Neuronal stem cell (in vitro differentiated cells): Measurements from ENCODE around the gene C17orf113.
A peak's percentile ranks its signal among the peaks of the same experiment; 100 is the strongest.

ENCODE experiments used
- DNase-seq: peaks from one replicate; pipeline ENCODE4 v3.0.0-alpha.2; 2013; ENCODE audit warnings: low spot score
- H2AFZ ChIP-seq: one replicate; pipeline ENCODE4 v1.6.1; 2013; ENCODE audit warnings: mild to moderate bottlenecking, low read length, inconsistent platforms
- H2AK5ac ChIP-seq: 2 replicates; pipeline ENCODE4 v1.6.1; 2013; ENCODE audit warnings: low read depth, mild to moderate bottlenecking, inconsistent platforms, low read length, moderate library complexity, mixed read lengths
- H2BK120ac ChIP-seq: 2 replicates; pipeline ENCODE4 v1.6.1; 2013; ENCODE audit warnings: low read depth, mild to moderate bottlenecking, inconsistent platforms, low read length, moderate library complexity, mixed read lengths
- H2BK12ac ChIP-seq: one replicate; pipeline ENCODE4 v1.6.1; 2013; ENCODE audit warnings: low read length, inconsistent platforms
- H2BK15ac ChIP-seq: 2 replicates; pipeline ENCODE4 v1.6.1; 2013; ENCODE audit warnings: mild to moderate bottlenecking, low read length, inconsistent platforms, mixed read lengths
- H2BK5ac ChIP-seq: one replicate; pipeline ENCODE4 v1.6.1; 2013; ENCODE audit warnings: inconsistent platforms, mild to moderate bottlenecking, low read length, moderate library complexity
- H3K14ac ChIP-seq: one replicate; pipeline ENCODE4 v1.6.1; 2013; ENCODE audit warnings: low read length, inconsistent platforms
- H3K18ac ChIP-seq: 2 replicates; pipeline ENCODE4 v1.6.1; 2013; ENCODE audit warnings: low read length, inconsistent platforms
- H3K23ac ChIP-seq: 2 replicates; pipeline ENCODE4 v1.6.1; 2013; ENCODE audit warnings: low read depth, mild to moderate bottlenecking, mixed read lengths, low read length, inconsistent platforms; ENCODE audit not compliant: poor library complexity
- H3K27ac ChIP-seq: replicated peaks from 3 replicates; pipeline ENCODE4 v1.5.1; 2013; ENCODE audit warnings: low read length, inconsistent platforms
- H3K27me3 ChIP-seq, 3 experiments: 2 replicates each; pipeline ENCODE4 v1.6.1; 2013; ENCODE audit warnings: low read length in 3 of 3, mild to moderate bottlenecking in 2 of 3, inconsistent platforms in 1 of 3, low read depth in 1 of 3, mixed read lengths in 1 of 3, moderate library complexity in 1 of 3; ENCODE audit not compliant: control insufficient read depth in 3 of 3, insufficient read depth in 3 of 3
- H3K36me3 ChIP-seq, 2 donors: replicated peaks in 1 of 2; 2 replicates each; pipeline ENCODE4 v1.6.1; 2013; ENCODE audit warnings: low read length in 2 of 2; ENCODE audit not compliant: control insufficient read depth in 2 of 2, insufficient read depth in 2 of 2
- H3K4ac ChIP-seq: 2 replicates; pipeline ENCODE4 v1.6.1; 2013; ENCODE audit warnings: inconsistent platforms, mild to moderate bottlenecking, low read length, moderate library complexity
- H3K4me1 ChIP-seq, 2 donors: 1 replicate in 1 of 2; 2 replicates in 1 of 2; pipeline ENCODE4 v1.6.1; 2013; ENCODE audit warnings: low read length in 2 of 2, low read depth in 1 of 2; ENCODE audit not compliant: control insufficient read depth in 2 of 2, insufficient read depth in 1 of 2
- H3K4me2 ChIP-seq: one replicate; pipeline ENCODE4 v1.6.1; 2013; ENCODE audit warnings: mild to moderate bottlenecking, low read length, inconsistent platforms; ENCODE audit not compliant: insufficient read depth, poor library complexity, severe bottlenecking
- H3K4me3 ChIP-seq, 2 donors: 2 replicates each; pipeline ENCODE4 v1.5.1; 2013; ENCODE audit warnings: low read length in 2 of 2, mild to moderate bottlenecking in 2 of 2, inconsistent platforms in 1 of 2, moderate library complexity in 1 of 2
- H3K79me1 ChIP-seq: one replicate; pipeline ENCODE4 v1.6.1; 2013; ENCODE audit warnings: low read depth, mild to moderate bottlenecking, inconsistent platforms, low read length, moderate library complexity
- H3K9ac ChIP-seq: one replicate; pipeline ENCODE4 v1.6.1; 2013; ENCODE audit warnings: mild to moderate bottlenecking, low read depth, low read length, inconsistent platforms; ENCODE audit not compliant: poor library complexity
- H3K9me3 ChIP-seq, 2 donors: replicated peaks in 1 of 2; 2 replicates each; pipeline versions ENCODE3 to v1.6.1; 2013; ENCODE audit warnings: low read length in 2 of 2, mild to moderate bottlenecking in 2 of 2, inconsistent platforms in 1 of 2, low read depth in 1 of 2, mixed read lengths in 1 of 2, moderate library complexity in 1 of 2; ENCODE audit not compliant: control insufficient read depth in 2 of 2, insufficient read depth in 1 of 2
- H4K8ac ChIP-seq: one replicate; pipeline ENCODE4 v1.6.1; 2013; ENCODE audit warnings: low read depth, mild to moderate bottlenecking, inconsistent platforms, low read length, moderate library complexity
- H4K91ac ChIP-seq: one replicate; pipeline ENCODE4 v1.6.1; 2013; ENCODE audit warnings: low read length, low read depth, mild to moderate bottlenecking, inconsistent platforms; ENCODE audit not compliant: poor library complexity
- WGBS, 2 donors: extraction: QIAGEN DNeasy Blood & Tissue Kit; methylation state at CpG; one replicate each; pipeline ENCODE4 v1.1.7; 2013; ENCODE audit warnings: missing lambda C conversion rate in 2 of 2, mixed read lengths in 1 of 2; ENCODE audit not compliant: insufficient read length in 2 of 2, insufficient replicate concordance in 1 of 2; ENCODE audit errors: extremely low coverage in 2 of 2; 5-methylcytosine and 5-hydroxymethylcytosine counted together

The C17orf113 gene

DNA sequence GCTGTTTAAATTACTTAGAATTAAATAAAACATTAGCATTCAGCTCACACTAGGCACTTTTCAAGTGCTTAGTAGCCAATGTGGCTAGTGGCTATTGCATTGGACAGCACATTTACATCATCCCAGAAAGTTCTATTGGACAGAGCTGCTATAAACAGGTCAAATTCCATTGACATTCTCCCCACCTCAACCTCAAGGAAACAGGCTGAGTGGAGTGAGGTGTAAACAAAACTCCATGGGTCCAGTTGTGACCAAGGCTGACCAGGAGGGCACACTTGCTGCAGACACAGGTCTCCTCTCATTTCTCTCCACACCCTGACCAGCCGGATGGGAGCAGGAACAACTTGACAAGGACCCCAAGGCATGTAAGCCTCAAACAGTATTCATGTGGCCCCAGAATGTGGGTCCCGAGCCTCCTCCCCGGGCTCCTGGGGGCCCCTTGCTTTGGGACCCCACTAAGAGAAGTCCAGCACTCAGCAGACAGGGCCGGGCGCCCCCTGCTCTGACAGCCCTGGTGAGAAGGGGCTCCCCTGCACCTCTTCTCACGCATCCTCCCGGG, 488 bp downstream of the C17orf113 start:
- no CpG with 5 or more reads among the region's 7 CpGs for WGBS, 2 donors
- Histone ChIP-seq H3K27ac (no peak overlapping the region), H2BK5ac (no peak overlapping the region)

GRCh38 chr17:42047343-42047742, 3.1 kb downstream of the C17orf113 start:
- Histone ChIP-seq H2BK12ac (no peak overlapping the region), H3K9ac (no peak overlapping the region), H4K91ac (no peak overlapping the region), H3K23ac (no peak overlapping the region), H3K36me3 (peaks cover 0 to 2% of the 10 kb centered on the region in 2 donors), H3K4me3 (no peak overlapping the region), H2BK120ac (no peak overlapping the region), H3K9me3 (no peaks in the 10 kb centered on the region), H4K8ac (no peak overlapping the region), H3K4me2 (no peak overlapping the region), H2BK5ac (no peak overlapping the region), H3K4ac (no peak overlapping the region), H2AK5ac (no peak overlapping the region), H3K4me1 (peaks cover 5 to 9% of the 10 kb centered on the region in 2 donors), H3K27me3 (peaks cover 0 to 16% (median 12%) of the 10 kb centered on the region in 3 experiments), H3K27ac (no peak overlapping the region), H3K18ac (no peak overlapping the region), H2BK15ac (no peak overlapping the region), H3K79me1 (no peaks in the 10 kb centered on the region), H2AFZ (no peak overlapping the region), H3K14ac (no peak overlapping the region)
- no CpG with 5 or more reads among the region's 12 CpGs for WGBS, 2 donors
- no peak for DNase-seq

More for the DNA sequence above, 488 bp downstream of the C17orf113 start:
- Histone ChIP-seq H3K9me3 (no peaks in the 10 kb centered on the region), H3K9ac (peak overlapping the region; percentile 74), H3K23ac (no peak overlapping the region), H3K4me3 (peak overlapping the region; percentile 66 to 86), H2AK5ac (peak overlapping the region; percentile 73), H3K4ac (no peak overlapping the region), H2BK15ac (peak overlapping the region; percentile 26), H4K8ac (peak overlapping the region; percentile 75), H2BK12ac (no peak overlapping the region), H2AFZ (peak overlapping the region; percentile 100), H2BK120ac (peak overlapping the region; percentile 18), H3K27me3 (peaks cover 0 to 34% (median 27%) of the 10 kb centered on the region in 3 experiments), H3K4me2 (peak overlapping the region; percentile 73), H3K79me1 (peaks cover 2% of the 10 kb centered on the region), H4K91ac (no peak overlapping the region), H3K18ac (peak overlapping the region; percentile 89), H3K36me3 (no peaks in the 10 kb centered on the region), H3K4me1 (peaks cover 11 to 16% of the 10 kb centered on the region in 2 donors), H3K14ac (no peak overlapping the region)
- no peak for DNase-seq

GRCh38 chr17:42045719-42046118, 4.7 kb downstream of the C17orf113 start:
- H2BK15ac ChIP-seq: no peak overlapping the region

GRCh38 chr17:42042598-42043319, 7.6 kb downstream of the C17orf113 start:
- DNase-seq: no peak
- peaks cover 0 to 2% of the 10 kb centered on the region in 2 donors for H3K4me1 ChIP-seq

More at GRCh38 chr17:42045719-42046118, 4.7 kb downstream of the C17orf113 start:
- H3K14ac ChIP-seq: no peak overlapping the region
- no peak overlapping the region for H4K91ac ChIP-seq
- H3K27ac ChIP-seq: no peak overlapping the region
- H2AK5ac ChIP-seq: no peak overlapping the region
- no peak overlapping the region for H2AFZ ChIP-seq
- H3K4ac ChIP-seq: no peak overlapping the region
- WGBS, 2 donors: no CpG with 5 or more reads among the region's 1 CpG
- H3K4me1 ChIP-seq: peaks cover 5% of the 10 kb centered on the region in 2 donors
- H2BK5ac ChIP-seq: no peak overlapping the region
- no peak overlapping the region for H3K4me2 ChIP-seq
- H3K9me3 ChIP-seq: no peaks in the 10 kb centered on the region
- no peak overlapping the region for H2BK12ac ChIP-seq
- H3K79me1 ChIP-seq: no peaks in the 10 kb centered on the region
- H3K27me3 ChIP-seq: peaks cover 0 to 6% (median under 1%) of the 10 kb centered on the region in 3 experiments
- no peak overlapping the region for H3K4me3 ChIP-seq
- H4K8ac ChIP-seq: no peak overlapping the region
- H3K36me3 ChIP-seq: peaks cover 0 to 2% of the 10 kb centered on the region in 2 donors
- peak overlapping the region; percentile 61 for H3K9ac ChIP-seq
- no peak overlapping the region for H3K18ac ChIP-seq
- no peak overlapping the region for H3K23ac ChIP-seq
- no peak overlapping the region for H2BK120ac ChIP-seq
- no peak for DNase-seq

More at GRCh38 chr17:42042598-42043319, 7.6 kb downstream of the C17orf113 start:
- Histone ChIP-seq H3K4ac (no peak overlapping the region), H2BK12ac (no peak overlapping the region), H3K9me3 (no peaks in the 10 kb centered on the region), H3K79me1 (no peaks in the 10 kb centered on the region), H4K91ac (no peak overlapping the region), H3K27ac (no peak overlapping the region), H3K9ac (no peak overlapping the region), H3K27me3 (no peaks in the 10 kb centered on the region), H3K4me3 (peak overlapping the region in 1 of 2 donors; percentile 38), H3K23ac (no peak overlapping the region), H2AK5ac (no peak overlapping the region), H2BK120ac (no peak overlapping the region), H3K4me2 (no peak overlapping the region), H3K36me3 (peaks cover 0 to 2% of the 10 kb centered on the region in 2 donors), H2AFZ (no peak overlapping the region), H4K8ac (no peak overlapping the region), H3K18ac (no peak overlapping the region), H2BK5ac (no peak overlapping the region), H3K14ac (no peak overlapping the region), H2BK15ac (no peak overlapping the region)
- WGBS, 2 donors: no CpG with 5 or more reads among the region's 20 CpGs
